ENCODE data around the gene CUX1.

DNA sequence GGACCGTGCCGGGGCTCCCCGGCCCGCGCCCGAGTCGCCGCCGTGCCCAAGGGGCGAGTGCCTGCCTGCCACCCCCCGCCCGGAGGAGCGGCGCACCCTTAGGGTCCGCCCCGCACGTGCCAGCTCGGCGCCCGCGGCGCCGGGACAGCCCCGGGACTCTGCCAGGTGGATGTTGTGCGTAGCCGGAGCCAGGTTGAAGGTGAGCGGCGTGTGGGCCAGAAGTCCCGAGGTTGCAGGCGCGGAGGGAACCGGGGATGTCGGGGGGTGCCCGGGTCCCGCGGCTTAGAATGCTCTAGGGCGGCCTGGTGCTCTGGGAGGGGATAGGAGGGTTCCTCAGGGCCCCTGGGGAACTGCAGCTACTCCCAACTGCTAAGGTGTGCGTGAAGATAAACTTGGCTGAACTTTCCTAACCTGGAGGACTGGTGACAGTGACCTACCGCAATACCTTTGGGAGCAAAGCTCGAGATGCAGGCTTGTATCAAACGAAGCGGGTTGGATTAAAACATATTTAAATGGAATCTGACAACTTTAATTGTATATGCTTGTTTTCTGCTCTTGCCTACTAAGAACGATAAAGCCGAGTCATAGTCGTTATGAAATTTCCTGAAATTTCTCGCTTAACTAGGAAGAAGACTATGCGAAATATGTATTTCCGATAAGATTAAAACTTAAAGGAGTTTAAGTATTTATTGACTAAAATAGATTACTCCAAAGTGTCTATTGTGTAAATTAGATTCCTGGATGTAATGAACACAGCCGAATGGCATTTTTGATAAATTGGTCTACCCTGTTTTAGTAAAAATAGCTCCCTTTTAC lies at the start of gene CUX1:
- TF ChIP-seq POLR2A (IDR thresholded peaks at IDR 0.05): no peak
- TF ChIP-seq, protein P1, sequence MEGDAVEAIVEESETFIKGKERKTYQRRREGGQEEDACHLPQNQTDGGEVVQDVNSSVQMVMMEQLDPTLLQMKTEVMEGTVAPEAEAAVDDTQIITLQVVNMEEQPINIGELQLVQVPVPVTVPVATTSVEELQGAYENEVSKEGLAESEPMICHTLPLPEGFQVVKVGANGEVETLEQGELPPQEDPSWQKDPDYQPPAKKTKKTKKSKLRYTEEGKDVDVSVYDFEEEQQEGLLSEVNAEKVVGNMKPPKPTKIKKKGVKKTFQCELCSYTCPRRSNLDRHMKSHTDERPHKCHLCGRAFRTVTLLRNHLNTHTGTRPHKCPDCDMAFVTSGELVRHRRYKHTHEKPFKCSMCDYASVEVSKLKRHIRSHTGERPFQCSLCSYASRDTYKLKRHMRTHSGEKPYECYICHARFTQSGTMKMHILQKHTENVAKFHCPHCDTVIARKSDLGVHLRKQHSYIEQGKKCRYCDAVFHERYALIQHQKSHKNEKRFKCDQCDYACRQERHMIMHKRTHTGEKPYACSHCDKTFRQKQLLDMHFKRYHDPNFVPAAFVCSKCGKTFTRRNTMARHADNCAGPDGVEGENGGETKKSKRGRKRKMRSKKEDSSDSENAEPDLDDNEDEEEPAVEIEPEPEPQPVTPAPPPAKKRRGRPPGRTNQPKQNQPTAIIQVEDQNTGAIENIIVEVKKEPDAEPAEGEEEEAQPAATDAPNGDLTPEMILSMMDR (IDR thresholded peaks at IDR 0.05): no peak

Measured in esophagus squamous epithelium (tissue), 4 donors.